ENCODE results near the gene MTCL1. TPM values are rescaled to one million over a fixed set of nuclear protein-coding genes. Genes with fewer than 3 reads are reported as not detected.
A peak's percentile ranks its signal among the peaks of the same experiment; 100 is the strongest.

Gene MTCL1
- total RNA-seq, 1 donor from 2014 or later, result 2.9 TPM

- peak overlapping the region; percentile 93 for H3K4me3 Mint-ChIP-seq
- H3K36me3 Mint-ChIP-seq (ENCODE audit: low read depth), result peaks cover 6% of the 10 kb centered on the region
- peaks cover 26% of the 10 kb centered on the region for H3K4me1 Mint-ChIP-seq
- peaks cover 14% of the 10 kb centered on the region for H3K27me3 Mint-ChIP-seq
- POLR2A ChIA-PET, result interaction anchor here (1.1 kb wide), 2 partner anchors 10 to 68 kb away, joined by 3 to 13 read pairs; no protein-coding TSS in a partner anchor
- no peak for ATAC-seq (ENCODE audit: low read depth)
- peak; percentile 52 for DNase-seq
- CTCF ChIA-PET, result interaction anchor here (0.8 to 3.0 kb wide), 4 partner anchors 10 to 282 kb away, joined by 3 to 14 read pairs (median 8); no protein-coding TSS in a partner anchor
- TF ChIP-seq CTCF (IDR thresholded peaks at IDR 0.05), result no peak
- no peaks in the 10 kb centered on the region for H3K9me3 Mint-ChIP-seq
- intact Hi-C loops (cut with micrococcal nuclease), result loop anchor here (1.0 to 10.0 kb wide), 6 partner anchors 103 to 1209 kb away; partner anchors contain the start of genes ANKRD12, PPP4R1, RALBP1 and VAPA
- no peak overlapping the region for H3K27ac Mint-ChIP-seq
Observed at GRCh38 chr18:8705961-8706790, 820 bp downstream of the MTCL1 start.

- peaks cover 2% of the 10 kb centered on the region for H3K9me3 Mint-ChIP-seq
- TF ChIP-seq CTCF (IDR thresholded peaks at IDR 0.05), result no peak
- POLR2A ChIA-PET, result interaction anchor here (1.0 to 1.1 kb wide), 2 partner anchors 10 to 19 kb away, joined by 6 to 13 read pairs; no protein-coding TSS in a partner anchor
- peak overlapping the region; percentile 86 for H3K27ac Mint-ChIP-seq
- peaks cover 26% of the 10 kb centered on the region for H3K4me1 Mint-ChIP-seq
- DNase-seq (peak; percentile 34), ATAC-seq (ENCODE audit: low read depth) (no peak)
- peaks cover 15% of the 10 kb centered on the region for H3K27me3 Mint-ChIP-seq
- peaks cover 6% of the 10 kb centered on the region for H3K36me3 Mint-ChIP-seq (ENCODE audit: low read depth)
- peak overlapping the region; percentile 93 for H3K4me3 Mint-ChIP-seq
- intact Hi-C loops (cut with micrococcal nuclease), result loop anchor here (2.0 to 10.0 kb wide), 2 partner anchors 104 to 908 kb away; partner anchors contain the start of gene PPP4R1
- CTCF ChIA-PET, result interaction anchor here (0.8 to 3.0 kb wide), 4 partner anchors 11 to 281 kb away, joined by 3 to 14 read pairs (median 8); no protein-coding TSS in a partner anchor
Observed at GRCh38 chr18:8706791-8707555, 1.6 kb downstream of the MTCL1 start.

- ChIA-PET POLR2A (interaction anchor here (1.0 to 1.1 kb wide), 2 partner anchors 11 to 19 kb away, joined by 6 to 13 read pairs; no protein-coding TSS in a partner anchor), CTCF (interaction anchor here (1.7 to 3.0 kb wide), 3 partner anchors 11 to 280 kb away, joined by 6 to 14 read pairs (median 11); no protein-coding TSS in a partner anchor)
- intact Hi-C loops (cut with micrococcal nuclease), result loop anchor here (2.0 to 10.0 kb wide), 2 partner anchors 105 to 907 kb away; partner anchors contain the start of gene PPP4R1
- H3K27ac Mint-ChIP-seq, result no peak overlapping the region
- peaks cover 15% of the 10 kb centered on the region for H3K27me3 Mint-ChIP-seq
- peaks cover 6% of the 10 kb centered on the region for H3K36me3 Mint-ChIP-seq (ENCODE audit: low read depth)
- TF ChIP-seq CTCF (IDR thresholded peaks at IDR 0.05), result no peak
- peak overlapping the region; percentile 93 for H3K4me3 Mint-ChIP-seq
- H3K9me3 Mint-ChIP-seq, result peaks cover 2% of the 10 kb centered on the region
- peaks cover 26% of the 10 kb centered on the region for H3K4me1 Mint-ChIP-seq
- no peak for DNase-seq
- ATAC-seq (ENCODE audit: low read depth), result no peak
Observed at GRCh38 chr18:8707556-8708300, 2.4 kb downstream of the MTCL1 start.

- no peak overlapping the region for H3K4me3 Mint-ChIP-seq
- TF ChIP-seq CTCF (IDR thresholded peaks at IDR 0.05), result no peak
- intact Hi-C loops (cut with micrococcal nuclease), result loop anchor here (10.0 kb wide), 1 partner anchor 906 kb away; the partner anchor contains the start of gene PPP4R1
- peaks cover 2% of the 10 kb centered on the region for H3K9me3 Mint-ChIP-seq
- ChIA-PET POLR2A (no interaction called here), CTCF (interaction anchor here (3.0 kb wide), 1 partner anchor 12 kb away, joined by 11 read pairs; no protein-coding TSS in a partner anchor)
- peaks cover 26% of the 10 kb centered on the region for H3K4me1 Mint-ChIP-seq
- no peak overlapping the region for H3K27ac Mint-ChIP-seq
- H3K27me3 Mint-ChIP-seq, result peaks cover 11% of the 10 kb centered on the region
- DNase-seq (no peak), ATAC-seq (ENCODE audit: low read depth) (no peak)
- peaks cover 6% of the 10 kb centered on the region for H3K36me3 Mint-ChIP-seq (ENCODE audit: low read depth)
Observed at GRCh38 chr18:8708670-8709069, 3.3 kb downstream of the MTCL1 start.
